ENCODE data around the gene SORCS2.

SORCS2 gene

DNA sequence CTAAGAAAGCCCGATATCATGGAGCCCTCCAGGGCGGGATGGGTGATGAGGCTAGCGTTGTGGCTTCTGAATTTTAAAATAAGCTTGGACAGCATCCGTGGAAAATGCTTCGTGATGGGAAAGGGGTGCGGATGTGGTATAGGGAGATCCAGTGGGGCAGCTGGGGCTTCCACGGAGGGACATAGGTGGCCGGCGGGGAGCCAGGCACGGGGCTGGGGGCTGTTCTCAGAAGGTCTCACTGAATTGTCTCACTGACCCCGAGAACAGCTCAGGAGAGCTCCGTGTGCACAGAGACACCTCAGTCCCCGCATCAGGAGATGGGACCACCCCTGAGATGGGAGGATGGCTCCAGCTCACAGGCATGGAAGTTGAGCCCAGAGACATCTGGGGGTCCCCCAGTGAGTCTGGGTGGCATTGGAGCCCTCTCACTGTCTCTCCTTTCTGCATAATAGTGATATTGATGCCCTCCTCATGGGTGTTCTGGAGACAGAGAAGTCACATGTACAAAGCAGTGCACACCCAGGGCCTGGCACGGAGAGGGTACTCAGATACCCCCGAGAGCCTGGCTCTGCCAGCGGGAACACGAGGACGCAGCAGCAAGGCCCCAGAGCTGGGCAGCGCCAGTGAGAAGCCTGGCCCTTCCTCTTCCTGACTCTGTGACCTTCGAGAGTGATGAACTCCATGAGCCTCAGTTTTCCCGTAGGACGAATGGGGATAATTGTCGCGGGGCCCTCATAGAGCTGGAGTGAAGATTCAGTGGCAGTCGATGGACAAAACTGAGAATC lies 313.0 kb downstream of the SORCS2 start:
- no peak for DNase-seq (ENCODE audit: low spot score)
- TF ChIP-seq, protein P1, sequence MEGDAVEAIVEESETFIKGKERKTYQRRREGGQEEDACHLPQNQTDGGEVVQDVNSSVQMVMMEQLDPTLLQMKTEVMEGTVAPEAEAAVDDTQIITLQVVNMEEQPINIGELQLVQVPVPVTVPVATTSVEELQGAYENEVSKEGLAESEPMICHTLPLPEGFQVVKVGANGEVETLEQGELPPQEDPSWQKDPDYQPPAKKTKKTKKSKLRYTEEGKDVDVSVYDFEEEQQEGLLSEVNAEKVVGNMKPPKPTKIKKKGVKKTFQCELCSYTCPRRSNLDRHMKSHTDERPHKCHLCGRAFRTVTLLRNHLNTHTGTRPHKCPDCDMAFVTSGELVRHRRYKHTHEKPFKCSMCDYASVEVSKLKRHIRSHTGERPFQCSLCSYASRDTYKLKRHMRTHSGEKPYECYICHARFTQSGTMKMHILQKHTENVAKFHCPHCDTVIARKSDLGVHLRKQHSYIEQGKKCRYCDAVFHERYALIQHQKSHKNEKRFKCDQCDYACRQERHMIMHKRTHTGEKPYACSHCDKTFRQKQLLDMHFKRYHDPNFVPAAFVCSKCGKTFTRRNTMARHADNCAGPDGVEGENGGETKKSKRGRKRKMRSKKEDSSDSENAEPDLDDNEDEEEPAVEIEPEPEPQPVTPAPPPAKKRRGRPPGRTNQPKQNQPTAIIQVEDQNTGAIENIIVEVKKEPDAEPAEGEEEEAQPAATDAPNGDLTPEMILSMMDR (IDR thresholded peaks at IDR 0.05; ENCODE audit: extremely low read depth, missing control alignments), result no peak

DNA sequence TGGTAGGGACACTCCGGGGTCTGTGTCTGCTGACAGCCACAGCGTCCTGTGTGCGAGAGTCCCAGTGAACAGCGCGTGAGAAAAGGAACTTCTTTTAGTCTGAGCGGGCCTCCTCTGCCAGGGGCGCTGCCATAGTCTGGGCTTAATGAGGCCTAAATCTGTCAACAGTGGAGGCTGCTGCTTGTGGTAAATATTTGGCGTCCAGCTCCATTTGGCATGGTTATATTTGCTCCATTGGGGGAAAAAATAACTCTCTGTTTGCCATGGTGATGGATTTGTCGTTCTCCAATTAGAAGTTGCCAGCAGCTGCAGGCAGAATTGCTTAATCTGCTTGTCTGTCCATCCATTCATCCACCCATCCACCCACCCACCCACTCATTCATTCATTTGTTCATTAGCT lies 313.8 kb downstream of the SORCS2 start:
- TF ChIP-seq, protein P1 (IDR thresholded peaks at IDR 0.05; ENCODE audit: extremely low read depth, missing control alignments), result no peak
- no peak for DNase-seq (ENCODE audit: low spot score)

DNA sequence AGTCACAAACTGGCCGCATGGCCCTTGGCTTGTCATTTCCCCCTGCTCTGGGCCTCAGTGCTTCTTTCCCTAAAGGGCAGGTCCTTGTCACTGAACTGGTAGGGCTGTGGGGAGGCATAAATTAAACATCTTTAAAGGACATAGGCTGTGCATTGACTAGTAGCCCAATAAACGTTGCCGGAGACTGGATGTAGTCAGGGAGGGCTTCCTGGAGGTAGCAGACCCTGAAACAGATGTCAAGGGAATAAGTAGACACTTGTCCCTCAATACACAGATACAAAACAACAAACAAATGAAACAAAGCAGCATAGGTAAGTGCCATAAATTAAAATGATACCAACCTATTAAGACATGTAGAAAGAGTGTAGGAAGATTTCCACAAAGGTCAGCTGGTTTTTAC lies 314.2 kb downstream of the SORCS2 start:
- DNase-seq (ENCODE audit: low spot score), result no peak
- TF ChIP-seq, protein P1 (IDR thresholded peaks at IDR 0.05; ENCODE audit: extremely low read depth, missing control alignments), result no peak

DNA sequence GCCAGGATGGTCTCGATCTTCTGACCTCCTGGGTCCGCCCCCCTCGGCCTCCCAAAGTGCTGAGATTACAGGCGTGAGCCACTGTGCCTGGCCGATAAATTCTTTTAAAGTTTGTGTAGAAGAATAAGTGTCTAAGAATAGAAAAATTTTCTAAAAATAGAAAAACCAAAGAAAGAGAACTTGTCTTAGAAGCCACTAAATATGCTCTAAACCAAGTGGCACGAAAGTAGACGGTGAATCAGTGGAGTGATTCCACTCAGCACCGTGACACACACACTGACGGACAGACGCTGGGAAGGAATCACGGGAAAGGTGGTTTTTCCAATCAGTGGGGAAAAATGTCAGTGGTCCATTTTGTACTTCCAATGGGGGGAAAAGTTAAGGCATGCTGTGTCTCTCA lies 315.0 kb downstream of the SORCS2 start:
- no peak for DNase-seq (ENCODE audit: low spot score)
- TF ChIP-seq, protein P1 (IDR thresholded peaks at IDR 0.05; ENCODE audit: extremely low read depth, missing control alignments), result no peak

DNA sequence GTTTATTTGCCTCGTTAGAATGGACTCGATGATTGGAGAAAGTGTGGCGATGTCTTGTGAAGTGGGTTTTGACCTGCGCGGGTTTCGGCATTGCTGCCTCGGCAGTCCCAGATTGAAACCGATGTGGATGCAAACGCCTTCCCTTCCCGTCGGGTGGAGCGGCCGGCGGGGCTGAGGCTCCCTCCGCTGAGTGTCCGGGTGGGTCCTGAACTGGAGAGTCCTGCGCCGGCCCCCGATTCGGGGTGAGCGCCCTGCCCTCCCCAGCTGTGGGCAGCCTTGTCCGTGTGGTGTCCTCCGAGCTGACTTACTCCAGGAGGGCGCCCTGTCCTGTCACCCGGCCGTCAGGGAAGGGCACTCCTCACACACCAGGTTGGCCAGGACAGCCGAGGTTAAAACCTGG lies 317.7 kb downstream of the SORCS2 start:
- TF ChIP-seq, protein P1 (IDR thresholded peaks at IDR 0.05; ENCODE audit: extremely low read depth, missing control alignments), result no peak
- no peak for DNase-seq (ENCODE audit: low spot score)

DNA sequence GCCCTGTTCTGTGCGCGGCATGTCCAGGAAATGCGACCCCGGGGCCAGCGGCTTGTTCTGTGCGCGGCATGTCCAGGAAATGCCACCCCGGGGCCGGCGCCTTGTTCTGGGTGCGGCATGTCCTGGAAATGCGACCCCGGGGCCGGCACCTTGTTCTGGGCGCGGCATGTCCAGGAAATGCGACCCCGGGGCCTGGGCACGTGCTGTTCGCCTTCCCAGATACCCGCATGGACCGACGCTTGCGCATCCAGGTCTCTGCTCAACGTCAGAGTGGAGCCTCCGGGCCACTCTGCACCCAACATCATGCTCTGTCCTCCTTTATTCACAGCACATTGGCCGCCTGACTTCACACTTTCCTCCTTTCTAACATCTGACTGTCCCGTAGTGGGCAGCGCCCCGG lies 318.2 kb downstream of the SORCS2 start:
- DNase-seq (ENCODE audit: low spot score), result no peak
- TF ChIP-seq, protein P1 (IDR thresholded peaks at IDR 0.05; ENCODE audit: extremely low read depth, missing control alignments), result no peak

DNA sequence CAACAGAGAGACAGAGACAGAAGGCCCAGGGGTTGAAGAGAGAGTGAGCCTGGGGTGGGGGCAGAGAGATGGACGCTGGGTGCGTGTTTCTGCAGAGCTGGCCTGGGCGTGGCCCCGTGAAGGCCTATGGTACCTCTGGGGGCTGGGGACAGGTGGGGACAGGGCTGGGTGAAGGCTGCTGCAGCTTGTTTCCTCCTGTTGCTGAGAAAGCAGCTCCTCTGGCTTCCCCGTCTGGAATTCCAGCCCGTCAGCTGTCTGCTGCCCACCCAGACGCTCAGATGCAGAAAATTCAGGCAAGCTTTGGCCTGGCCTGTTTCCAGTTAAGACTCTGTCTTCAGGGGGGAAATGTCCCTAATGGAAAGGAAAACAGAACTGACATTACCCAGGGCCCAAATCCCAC lies 319.2 kb downstream of the SORCS2 start:
- DNase-seq (ENCODE audit: low spot score), result no peak
- TF ChIP-seq, protein P1 (IDR thresholded peaks at IDR 0.05; ENCODE audit: extremely low read depth, missing control alignments), result no peak

Data from GM20000 (cell line).